Hepatic stellate cell (primary cell): ENCODE measurements around the gene OTOGL.
"Not testable (repeated sequence)": the region's sequence is repeated elsewhere in the genome, so short reads cannot be mapped to it uniquely, and the experiment has no call there.

Experiments
- DNase-seq: peaks from one replicate; pipeline ENCODE4 v3.0.0; 2011; ENCODE audit warnings: low spot score

The OTOGL gene

GRCh38 chr12:80099259-80099658, at the start of gene OTOGL:
Gene OTOGL (plus strand): TSS chr12:80099537. CDS start chr12:80209432, 109,895 bp downstream.
- peak; percentile 19 for DNase-seq

- no peak for DNase-seq
These were observed 49.1 kb upstream of the OTOGL start for GRCh38 chr12:80050236-80050635.

GRCh38 chr12:80053051-80053790, 46.1 kb upstream of the OTOGL start:
- DNase-seq: peak; percentile 47

GRCh38 chr12:80056232-80056631, 43.1 kb upstream of the OTOGL start:
- DNase-seq: no peak

- DNase-seq: no peak
These were observed 42.5 kb upstream of the OTOGL start for GRCh38 chr12:80056845-80057244.

- DNase-seq: no peak
These were observed 40.8 kb upstream of the OTOGL start for GRCh38 chr12:80058586-80058985.

- no peak for DNase-seq
These were observed 40.2 kb upstream of the OTOGL start for GRCh38 chr12:80059102-80059501.

- no peak for DNase-seq
These were observed 39.5 kb upstream of the OTOGL start for GRCh38 chr12:80059875-80060274.

- no peak for DNase-seq
These were observed 35.1 kb upstream of the OTOGL start for GRCh38 chr12:80064269-80064668.

GRCh38 chr12:80064951-80065350, 34.4 kb upstream of the OTOGL start:
- no peak for DNase-seq

- DNase-seq: no peak
These were observed 31.2 kb upstream of the OTOGL start for GRCh38 chr12:80068173-80068572.

GRCh38 chr12:80083892-80084614, 15.3 kb upstream of the OTOGL start:
- not testable (repeated sequence) for DNase-seq

GRCh38 chr12:80086025-80086424, 13.3 kb upstream of the OTOGL start:
- DNase-seq: no peak

GRCh38 chr12:80087486-80088213, 11.7 kb upstream of the OTOGL start:
- no peak for DNase-seq

- peak; percentile 5 for DNase-seq
These were observed 1.3 kb downstream of the OTOGL start for GRCh38 chr12:80100591-80100990.

- DNase-seq: no peak
These were observed 1.8 kb downstream of the OTOGL start for GRCh38 chr12:80101126-80101525.

- DNase-seq: no peak
These were observed 7.9 kb downstream of the OTOGL start for GRCh38 chr12:80107221-80107620.

- DNase-seq: no peak
These were observed 17.4 kb downstream of the OTOGL start for GRCh38 chr12:80116735-80117134.

- no peak for DNase-seq
These were observed 19.4 kb downstream of the OTOGL start for GRCh38 chr12:80118565-80119324.

- no peak for DNase-seq
These were observed 21.7 kb downstream of the OTOGL start for GRCh38 chr12:80120994-80121393.

- no peak for DNase-seq
These were observed 22.3 kb downstream of the OTOGL start for GRCh38 chr12:80121661-80122060.

- DNase-seq: no peak
These were observed 30.7 kb downstream of the OTOGL start for GRCh38 chr12:80129895-80130530.
